K562 (cell line): ENCODE results near the gene BTAF1. TPM values are rescaled to one million over a fixed set of nuclear protein-coding genes. Genes with fewer than 3 reads are reported as not detected.
A peak's percentile ranks its signal among the peaks of the same experiment; 100 is the strongest.

Experiments used
- ARID1B ChIP-seq: fragments of 450-650 bp; IDR thresholded peaks from 2 replicates; pipeline ENCODE4 v1.6.1; 2016; ENCODE audit warnings: antibody characterized with exemption, mild to moderate bottlenecking, inconsistent platforms
- CAMTA2 ChIP-seq: fragments of 250-450 bp; sonication (Bioruptor Pico); conservative IDR thresholded peaks from 2 replicates; pipeline ENCODE4 v1.5.1; 2022
- CREB1 ChIP-seq, 2 experiments: sonication (generic) in 1 of 2; formaldehyde crosslinking in 1 of 2; IDR thresholded peaks; 2 replicates each; pipeline versions ENCODE4 v1.6.1 to v1.8.0; 2012 to 2022; ENCODE audit warnings: inconsistent platforms in 1 of 2, mild to moderate bottlenecking in 1 of 2, missing genetic modification reagents in 1 of 2, moderate library complexity in 1 of 2
- E2F3 ChIP-seq: fragments of 250-450 bp; sonication (Bioruptor Pico); IDR thresholded peaks from 2 replicates; pipeline ENCODE4 v1.4.0; 2020; ENCODE audit warnings: mild to moderate bottlenecking
- ESRRA ChIP-seq: fragments of 450-650 bp; IDR thresholded peaks from 2 replicates; pipeline ENCODE4 v1.6.1; 2014; ENCODE audit warnings: low read depth, mild to moderate bottlenecking, moderate library complexity, borderline replicate concordance
- ETS2 ChIP-seq: IDR thresholded peaks from 2 replicates; pipeline ENCODE4 v1.6.1; 2016; ENCODE audit warnings: borderline replicate concordance, missing genetic modification characterization, mild to moderate bottlenecking, moderate library complexity, missing compliant biosample characterization; ENCODE audit not compliant: poor library complexity, severe bottlenecking
- ETV6 ChIP-seq, 3 experiments: fragments of 150-350 bp in 1 of 3; sonication (generic) in 1 of 3; formaldehyde crosslinking in 1 of 3; IDR thresholded peaks; 2 replicates each; pipeline versions ENCODE4 v1.6.1 to v1.8.0; 2014 to 2022; ENCODE audit warnings: borderline replicate concordance in 2 of 3, low read depth in 2 of 3, antibody characterized with exemption in 1 of 3, low read length in 1 of 3, mild to moderate bottlenecking in 1 of 3, missing genetic modification reagents in 1 of 3
- HMGN3 ChIP-seq: IDR thresholded peaks from 2 replicates; pipeline ENCODE4 v1.6.1; 2011; ENCODE audit warnings: borderline replicate concordance, low read depth, mild to moderate bottlenecking, mixed read lengths, low read length; ENCODE audit not compliant: insufficient read length; ENCODE audit errors: extremely low read depth
- HNRNPUL1 ChIP-seq: fragments of 200-400 bp; formaldehyde crosslinking; IDR thresholded peaks from 2 replicates; pipeline ENCODE4 v1.6.1; 2017; ENCODE audit warnings: low read length
- KAT2B ChIP-seq: IDR thresholded peaks from one replicate; pipeline ENCODE4 v1.6.1; 2012; ENCODE audit warnings: low read depth, mild to moderate bottlenecking, control low read depth, inconsistent platforms, low read length, moderate library complexity
- MCM2 ChIP-seq: fragments of 450-650 bp; IDR thresholded peaks from 2 replicates; pipeline ENCODE4 v1.6.1; 2017; ENCODE audit warnings: low read depth, mild to moderate bottlenecking
- MEF2A ChIP-seq: IDR thresholded peaks from 2 replicates; pipeline ENCODE4 v1.6.1; 2011; ENCODE audit warnings: low read depth, mild to moderate bottlenecking, low read length, moderate library complexity; ENCODE audit not compliant: control insufficient read depth
- MTA1 ChIP-seq: fragments of 450-650 bp; IDR thresholded peaks from 2 replicates; pipeline ENCODE4 v1.6.1; 2017; ENCODE audit warnings: borderline replicate concordance
- NCOA4 ChIP-seq: fragments of 450-650 bp; IDR thresholded peaks from 2 replicates; pipeline ENCODE4 v1.6.1; 2018; ENCODE audit warnings: mild to moderate bottlenecking; ENCODE audit not compliant: partially characterized antibody
- PHF21A ChIP-seq: fragments of 450-650 bp; IDR thresholded peaks from 2 replicates; pipeline ENCODE4 v1.6.1; 2017; ENCODE audit warnings: low read depth, borderline replicate concordance
- RBM39 ChIP-seq: fragments of 200-400 bp; formaldehyde crosslinking; optimal IDR thresholded peaks from 2 replicates; pipeline ENCODE3; 2018; ENCODE audit warnings: low read depth, low read length
- TCF3 ChIP-seq: sonication (generic); formaldehyde crosslinking; IDR thresholded peaks from 2 replicates; pipeline ENCODE4 v1.4.0; 2020; ENCODE audit warnings: mild to moderate bottlenecking, missing genetic modification reagents
- ZNF217 ChIP-seq: sonication (generic); formaldehyde crosslinking; IDR thresholded peaks from 2 replicates; pipeline ENCODE4 v1.8.0; 2022; ENCODE audit warnings: mild to moderate bottlenecking, missing genetic modification reagents
- ZNF766 ChIP-seq: fragments of 200-800 bp; sonication (Bioruptor generic); conservative IDR thresholded peaks from 2 replicates; pipeline ENCODE4 v1.6.1; 2016; ENCODE audit warnings: missing genetic modification characterization, missing compliant biosample characterization
- polyA plus RNA-seq, 8 experiments: library from polyadenylated mRNA; depleted of rRNA in 4 of 8; stranded (reverse) in 5 of 8; unstranded in 3 of 8; fragments of >200 nt; fragmentation: Nextera tagmentation in 2 of 8; fragmentation: Illumina TruSeq in 1 of 8; extraction: Ambion mirVana in 2 of 8; extraction: Trizol in 1 of 8; gene quantifications; 2 replicates each; pipeline versions ENCODE4 v1.2.1 to v1.2.3, GENCODE V29; 2011 to 2014; ENCODE audit warnings: inconsistent platforms in 1 of 8, missing spikeins in 1 of 8
- total RNA-seq, 7 experiments: library from RNA; depleted of rRNA in 6 of 7; stranded (reverse); fragments of >200 nt in 6 of 7; fragmentation: Illumina TruSeq in 2 of 7; extraction: Trizol in 2 of 7; gene quantifications; 2 replicates each; pipeline versions ENCODE4 v1.2.1 to v1.2.3, GENCODE V29; 2011 to 2021; ENCODE audit warnings: low replicate concordance in 1 of 7
- TF ChIP-seq, protein P1 (sequence below): fragments of 450-650 bp; IDR thresholded peaks from 2 replicates; pipeline ENCODE4 v1.7.0; 2016; ENCODE audit warnings: borderline replicate concordance
- TF ChIP-seq, protein P2 (sequence below), 2 experiments: fragments of 450-650 bp in 1 of 2; sonication (generic) in 1 of 2; formaldehyde crosslinking in 1 of 2; IDR thresholded peaks in 1 of 2; conservative IDR thresholded peaks in 1 of 2; 2 replicates each; pipeline versions ENCODE4 v1.6.1 to v1.8.1; 2016 to 2023; ENCODE audit warnings: mild to moderate bottlenecking in 2 of 2, moderate library complexity in 2 of 2, inconsistent platforms in 1 of 2, missing genetic modification reagents in 1 of 2

The BTAF1 gene
- total and polyA plus RNA-seq, 9 of the 15 experiments (the other 6 are each of a cell fraction or from before 2014, with no cell fraction given) = 6.6 to 70.7 (median 30.5) TPM

DNA sequence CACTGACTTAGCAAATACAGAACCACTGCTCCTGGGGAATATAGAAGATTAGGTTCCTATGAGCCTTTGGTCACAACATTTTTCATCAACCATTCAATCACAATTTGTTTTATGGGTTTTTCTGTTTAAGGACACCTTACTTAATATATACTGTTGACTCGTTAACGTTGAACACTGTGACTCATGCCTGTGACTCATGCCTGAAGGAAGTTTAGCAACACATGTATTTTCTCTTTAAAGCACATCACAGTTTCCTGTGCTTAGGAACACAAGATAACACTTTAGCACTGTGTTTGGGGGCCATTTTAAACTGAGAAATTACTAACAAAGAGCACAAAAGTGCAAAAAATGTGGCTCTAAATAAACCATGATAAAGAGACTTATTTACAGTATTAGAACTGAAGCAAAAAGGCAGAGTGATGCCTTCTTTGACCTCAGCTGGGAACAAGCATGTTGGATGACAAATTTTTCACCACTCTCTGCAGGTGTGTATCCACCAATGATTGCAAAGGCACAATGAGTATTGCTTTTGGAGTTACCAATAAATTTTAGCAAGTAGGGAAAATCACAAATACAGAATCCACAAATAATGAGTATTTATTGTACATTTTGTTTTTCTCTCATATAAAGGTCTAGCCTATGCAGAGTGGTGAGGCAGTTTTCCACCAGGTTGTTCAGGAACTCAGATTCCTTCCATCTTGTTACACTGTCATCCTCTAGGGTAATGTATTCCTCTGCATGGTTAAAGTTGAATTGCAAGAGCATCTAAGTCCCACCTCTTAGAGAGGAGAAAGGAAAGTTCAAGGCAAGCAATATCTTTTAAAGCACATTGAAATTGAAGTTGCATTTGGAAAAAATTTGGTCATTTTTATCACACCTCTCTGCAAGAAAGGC is 21.5 kb upstream of the BTAF1 start (continued):
- TF ChIP-seq MEF2A (no peak), ARID1B (peak; percentile 81), ESRRA (no peak), RBM39 (no peak), ZNF766 (CRISPR knock-in tag) (no peak), CAMTA2 (CRISPR knock-in tag) (no peak), ETS2 (tag) (no peak), ETV6 (IDR thresholded peaks at IDR 0.05; ENCODE audit: borderline replicate concordance in 1 of 2, low read depth in 2 of 2, low read length in 1 of 2) (no peak), ETV6 (CRISPR knock-in tag; IDR thresholded peaks at IDR 0.05; ENCODE audit: borderline replicate concordance) (no peak), ZNF217 (CRISPR knock-in tag) (no peak), HMGN3 (no peak), MTA1 (no peak), NCOA4 (no peak), PHF21A (no peak), TCF3 (0 out of 2 replicates have a peak, but pooled peaks have one; percentile 23), CREB1 (IDR thresholded peaks at IDR 0.05) (no peak), CREB1 (CRISPR knock-in tag; IDR thresholded peaks at IDR 0.05) (no peak), HNRNPUL1 (no peak), MCM2 (no peak), E2F3 (CRISPR knock-in tag) (no peak), KAT2B (no peak)
- TF ChIP-seq, protein P1, sequence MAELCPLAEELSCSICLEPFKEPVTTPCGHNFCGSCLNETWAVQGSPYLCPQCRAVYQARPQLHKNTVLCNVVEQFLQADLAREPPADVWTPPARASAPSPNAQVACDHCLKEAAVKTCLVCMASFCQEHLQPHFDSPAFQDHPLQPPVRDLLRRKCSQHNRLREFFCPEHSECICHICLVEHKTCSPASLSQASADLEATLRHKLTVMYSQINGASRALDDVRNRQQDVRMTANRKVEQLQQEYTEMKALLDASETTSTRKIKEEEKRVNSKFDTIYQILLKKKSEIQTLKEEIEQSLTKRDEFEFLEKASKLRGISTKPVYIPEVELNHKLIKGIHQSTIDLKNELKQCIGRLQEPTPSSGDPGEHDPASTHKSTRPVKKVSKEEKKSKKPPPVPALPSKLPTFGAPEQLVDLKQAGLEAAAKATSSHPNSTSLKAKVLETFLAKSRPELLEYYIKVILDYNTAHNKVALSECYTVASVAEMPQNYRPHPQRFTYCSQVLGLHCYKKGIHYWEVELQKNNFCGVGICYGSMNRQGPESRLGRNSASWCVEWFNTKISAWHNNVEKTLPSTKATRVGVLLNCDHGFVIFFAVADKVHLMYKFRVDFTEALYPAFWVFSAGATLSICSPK = no peak
- TF ChIP-seq, protein P2, sequence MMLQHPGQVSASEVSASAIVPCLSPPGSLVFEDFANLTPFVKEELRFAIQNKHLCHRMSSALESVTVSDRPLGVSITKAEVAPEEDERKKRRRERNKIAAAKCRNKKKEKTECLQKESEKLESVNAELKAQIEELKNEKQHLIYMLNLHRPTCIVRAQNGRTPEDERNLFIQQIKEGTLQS (IDR thresholded peaks at IDR 0.05) = peak; percentile 95
- TF ChIP-seq, protein P2 (CRISPR knock-in tag; conservative IDR thresholded peaks at IDR 0.05) = peak; percentile 32; the same call in 1 of the 2 replicates
